Hematopoietic multipotent progenitor cell (in vitro differentiated cells): ENCODE data around the gene RTRAF. TPM values are rescaled to one million over a fixed set of nuclear protein-coding genes. Genes with fewer than 3 reads are reported as not detected.

Source experiments
- DNase-seq, 3 donors: peaks; one replicate each; pipeline ENCODE4 v3.0.0-alpha.2; 2011 to 2015; ENCODE audit warnings: low read depth in 2 of 3, low spot score in 2 of 3
- total RNA-seq: library from RNA; depleted of rRNA; stranded (reverse); fragments of >200 nt; gene quantifications from one replicate; pipeline ENCODE4 v1.2.3, GENCODE V29; 2012

The RTRAF gene
- total RNA-seq, 1 donor: 27.2 TPM

GRCh38 chr14:52048641-52049204 is 59.4 kb downstream of the RTRAF start:
- no peak for DNase-seq

GRCh38 chr14:52049271-52049670 is 59.9 kb downstream of the RTRAF start:
- no peak for DNase-seq

- no peak for DNase-seq
Observed at GRCh38 chr14:52049721-52050588, 60.6 kb downstream of the RTRAF start.

- no peak for DNase-seq
Observed at GRCh38 chr14:52051251-52051650, 61.9 kb downstream of the RTRAF start.

GRCh38 chr14:52051871-52052270 is 62.5 kb downstream of the RTRAF start:
- no peak for DNase-seq

GRCh38 chr14:52052288-52052943 is 63.1 kb downstream of the RTRAF start:
- no peak for DNase-seq

- DNase-seq: no peak
Observed at GRCh38 chr14:52053044-52053443, 63.7 kb downstream of the RTRAF start.

GRCh38 chr14:52054678-52055077 is 65.3 kb downstream of the RTRAF start:
- DNase-seq: no peak

GRCh38 chr14:52055167-52055566 is 65.8 kb downstream of the RTRAF start:
- no peak for DNase-seq

- DNase-seq: no peak
Observed at GRCh38 chr14:52058341-52058740, 69.0 kb downstream of the RTRAF start.

- no peak for DNase-seq
Observed at GRCh38 chr14:52059649-52060048, 70.3 kb downstream of the RTRAF start.

- DNase-seq: no peak
Observed at GRCh38 chr14:52060080-52060479, 70.7 kb downstream of the RTRAF start.

Other genes with a start within 250 kb of the RTRAF start
- gene GNG2, start 128.9 kb upstream of the RTRAF start, total RNA-seq: 12.7 TPM
- gene NID2, start 79.5 kb downstream of the RTRAF start, total RNA-seq: 1.1 TPM